Measurements from ENCODE around the gene C4BPB.

GRCh38 chr1:207040181-207040533 is 48.5 kb upstream of the C4BPB start:
- TF ChIP-seq CTCF (conservative IDR thresholded peaks at IDR 0.05; ENCODE audit: low read depth, low read length) (no peak), EZH2phosphoT487 (IDR thresholded peaks at IDR 0.05; ENCODE audit: borderline replicate concordance, low read length) (no peak)
